Activated CD4-positive, alpha-beta T cell treated with anti-CD3 and anti-CD28 coated beads, Interleukin-2, amount 10 ng/mL, durations not matched to agents 7 days and 5 days (primary cell): Measurements from ENCODE around the gene TPK1. TPM values are rescaled to one million over a fixed set of nuclear protein-coding genes. Genes with fewer than 3 reads are reported as not detected.

ENCODE experiments used
- CTCF ChIA-PET: fragments of 350-600 bp; sonication (Branson Sonifier 250); formaldehyde crosslinking; loops from one replicate; lab custom pipeline; 2021; ENCODE audit warnings: antibody characterized with exemption; lab: Charles Lee
- POLR2A ChIA-PET: fragments of 350-600 bp; sonication (Branson Sonifier 250); formaldehyde crosslinking; loops from one replicate; lab custom pipeline; 2021; ENCODE audit warnings: antibody characterized with exemption; lab: Charles Lee
- DNase-seq: peaks from one replicate; pipeline ENCODE4 v3.0.0-alpha.2; 2020
- H3K27ac Mint-ChIP-seq: one replicate; pipeline ENCODE4 v1.8.0; 2021; ENCODE audit warnings: mild to moderate bottlenecking, moderate library complexity, mixed read lengths
- H3K27me3 Mint-ChIP-seq: one replicate; pipeline ENCODE4 v1.8.0; 2021; ENCODE audit warnings: mixed read lengths
- H3K36me3 Mint-ChIP-seq: one replicate; pipeline ENCODE4 v1.8.0; 2021; ENCODE audit warnings: low read depth, mixed read lengths
- H3K4me1 Mint-ChIP-seq: one replicate; pipeline ENCODE4 v1.8.0; 2021; ENCODE audit warnings: mixed read lengths
- H3K4me3 Mint-ChIP-seq: one replicate; pipeline ENCODE4 v1.8.0; 2021; ENCODE audit warnings: mild to moderate bottlenecking, moderate library complexity, mixed read lengths
- H3K9me3 Mint-ChIP-seq: one replicate; pipeline ENCODE4 v1.8.0; 2021; ENCODE audit warnings: mixed read lengths
- total RNA-seq, 2 experiments: library from RNA; stranded (reverse); gene quantifications; one replicate each; pipeline ENCODE4 v1.2.3, GENCODE V29; 2021

Gene TPK1
- total RNA-seq, 2 experiments from 2014 or later, result 11.8 to 13.2 TPM

- H3K27me3 Mint-ChIP-seq, result no peaks in the 10 kb centered on the region
- H3K36me3 Mint-ChIP-seq, result peaks cover 13% of the 10 kb centered on the region
- peaks cover 22% of the 10 kb centered on the region for H3K4me1 Mint-ChIP-seq
- no peak for DNase-seq
- ChIA-PET POLR2A (no interaction called here), CTCF (interaction anchor here (0.6 kb wide), 1 partner anchor 58 kb away, joined by 4 read pairs; no protein-coding TSS in a partner anchor)
- peaks cover 11% of the 10 kb centered on the region for H3K9me3 Mint-ChIP-seq
- peak overlapping the region; percentile 69 for H3K27ac Mint-ChIP-seq
- H3K4me3 Mint-ChIP-seq, result no peak overlapping the region
Measured at GRCh38 chr7:144842377-144842851, 6.6 kb upstream of the TPK1 start.

DNA sequence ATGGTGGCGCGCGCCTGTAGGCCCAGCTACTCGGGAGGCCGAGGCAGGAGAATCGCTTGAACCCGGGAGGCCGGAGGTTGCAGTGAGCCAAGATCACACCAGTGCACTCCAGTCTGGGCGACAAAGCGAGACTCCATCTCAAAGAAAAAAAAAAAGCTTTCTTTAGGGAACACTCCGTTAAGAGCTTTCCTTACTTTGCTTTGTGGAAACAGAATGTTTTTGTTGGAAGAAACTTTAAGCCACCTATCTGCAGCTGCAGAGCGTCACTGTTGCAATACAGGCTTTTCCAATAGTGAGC lies 641 bp upstream of the TPK1 start:
- DNase-seq, result no peak
- CTCF ChIA-PET, result interaction anchor here (0.8 to 1.4 kb wide), 7 partner anchors 9 to 30 kb away, joined by 3 to 9 read pairs (median 4); no protein-coding TSS in a partner anchor
- H3K36me3 Mint-ChIP-seq, result peaks cover 24% of the 10 kb centered on the region
- peak overlapping the region; percentile 98 for H3K27ac Mint-ChIP-seq
- POLR2A ChIA-PET, result interaction anchor here (1.6 to 2.3 kb wide), 2 partner anchors 18 to 30 kb away, joined by 3 to 12 read pairs; no protein-coding TSS in a partner anchor
- H3K9me3 Mint-ChIP-seq, result peaks cover 21% of the 10 kb centered on the region
- H3K27me3 Mint-ChIP-seq, result no peaks in the 10 kb centered on the region
- peaks cover 42% of the 10 kb centered on the region for H3K4me1 Mint-ChIP-seq
- H3K4me3 Mint-ChIP-seq, result peak overlapping the region; percentile 73

- Mint-ChIP-seq H3K36me3 (peaks cover 29% of the 10 kb centered on the region), H3K4me3 (peak overlapping the region; percentile 93), H3K27ac (peak overlapping the region; percentile 99), H3K4me1 (peaks cover 46% of the 10 kb centered on the region), H3K9me3 (peaks cover 21% of the 10 kb centered on the region), H3K27me3 (no peaks in the 10 kb centered on the region)
- DNase-seq, result peak; percentile 48
- ChIA-PET CTCF (interaction anchor here (1.0 to 2.0 kb wide), 8 partner anchors 9 to 49 kb away, joined by 3 to 7 read pairs (median 4); no protein-coding TSS in a partner anchor), POLR2A (interaction anchor here (0.6 to 2.3 kb wide), 5 partner anchors 9 to 912 kb away, joined by 3 to 12 read pairs (median 5); no protein-coding TSS in a partner anchor)
Measured at GRCh38 chr7:144835155-144835611, 670 bp downstream of the TPK1 start.

- CTCF ChIA-PET, result interaction anchor here (1.0 to 2.0 kb wide), 4 partner anchors 8 to 48 kb away, joined by 3 to 7 read pairs (median 4); no protein-coding TSS in a partner anchor
- POLR2A ChIA-PET, result interaction anchor here (0.7 to 2.3 kb wide), 3 partner anchors 13 to 911 kb away, joined by 5 to 12 read pairs (median 11); no protein-coding TSS in a partner anchor
- peaks cover 28% of the 10 kb centered on the region for H3K36me3 Mint-ChIP-seq
- H3K27me3 Mint-ChIP-seq, result no peaks in the 10 kb centered on the region
- H3K27ac Mint-ChIP-seq, result peak overlapping the region; percentile 99
- peak; percentile 44 for DNase-seq
- H3K4me1 Mint-ChIP-seq, result peaks cover 48% of the 10 kb centered on the region
- peaks cover 20% of the 10 kb centered on the region for H3K9me3 Mint-ChIP-seq
- peak overlapping the region; percentile 93 for H3K4me3 Mint-ChIP-seq
Measured at GRCh38 chr7:144834641-144835144, 1.2 kb downstream of the TPK1 start.

DNA sequence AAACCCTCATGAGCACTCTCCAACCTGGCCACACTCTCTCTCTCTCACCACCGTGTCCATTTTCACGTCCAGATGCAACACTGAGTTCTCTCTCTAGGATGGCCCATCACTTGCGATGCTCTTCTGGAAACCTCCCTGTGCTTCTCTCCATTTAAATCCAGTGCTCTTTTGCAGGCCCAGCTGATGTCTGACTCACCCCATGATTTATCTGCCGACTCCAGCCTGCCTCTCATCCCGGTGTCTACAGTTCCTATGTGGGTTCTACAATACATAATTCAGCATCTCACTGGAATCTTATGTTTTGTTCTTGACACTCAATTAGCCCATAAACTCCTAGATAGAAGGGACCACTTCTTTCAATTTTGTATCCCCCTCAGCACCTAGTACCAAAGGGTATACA lies 5.0 kb downstream of the TPK1 start:
- no peak for DNase-seq
- Mint-ChIP-seq H3K27ac (no peak overlapping the region), H3K4me3 (no peak overlapping the region), H3K27me3 (no peaks in the 10 kb centered on the region), H3K4me1 (peaks cover 24% of the 10 kb centered on the region), H3K36me3 (peaks cover 6% of the 10 kb centered on the region), H3K9me3 (no peaks in the 10 kb centered on the region)
- ChIA-PET CTCF (no interaction called here), POLR2A (no interaction called here)

DNA sequence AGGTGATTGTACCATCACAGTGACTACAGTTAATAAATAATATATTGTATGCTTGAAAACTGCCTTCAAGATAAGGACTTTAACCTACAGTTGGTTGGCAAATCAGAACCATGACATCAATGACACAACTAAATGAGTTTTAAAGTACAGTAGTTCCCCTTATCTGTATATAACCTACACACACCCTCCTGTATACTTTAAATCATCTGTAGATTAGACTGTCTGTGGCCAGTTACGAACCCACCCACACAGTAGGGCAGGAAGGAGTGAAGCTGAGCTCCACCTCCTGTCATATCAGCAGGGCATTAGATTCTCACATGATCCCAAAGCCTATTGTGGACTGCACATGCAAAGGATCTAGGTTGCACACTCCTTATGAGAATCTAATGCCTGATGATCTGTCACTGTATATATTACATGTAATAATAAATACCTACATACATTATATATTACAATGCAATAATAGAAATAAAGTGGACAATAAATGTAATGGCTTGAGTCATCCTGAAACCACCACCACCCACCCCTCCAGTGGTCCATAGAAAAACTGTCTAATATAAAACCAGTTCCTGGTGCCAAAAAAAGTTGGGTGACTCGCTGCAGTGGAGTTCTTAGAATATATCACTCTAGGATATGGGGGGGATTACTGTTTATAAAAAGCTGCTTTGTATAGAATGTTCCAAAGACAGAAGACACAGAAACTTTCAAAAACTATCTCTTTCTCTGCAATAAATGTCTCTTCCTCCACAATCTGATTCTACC lies 5.6 kb downstream of the TPK1 start:
- POLR2A ChIA-PET, result no interaction called here
- CTCF ChIA-PET, result no interaction called here
- H3K36me3 Mint-ChIP-seq, result peaks cover 9% of the 10 kb centered on the region
- peaks cover 24% of the 10 kb centered on the region for H3K4me1 Mint-ChIP-seq
- DNase-seq, result no peak
- H3K4me3 Mint-ChIP-seq, result no peak overlapping the region
- H3K27me3 Mint-ChIP-seq, result no peaks in the 10 kb centered on the region
- H3K9me3 Mint-ChIP-seq, result no peaks in the 10 kb centered on the region
- H3K27ac Mint-ChIP-seq, result no peak overlapping the region

DNA sequence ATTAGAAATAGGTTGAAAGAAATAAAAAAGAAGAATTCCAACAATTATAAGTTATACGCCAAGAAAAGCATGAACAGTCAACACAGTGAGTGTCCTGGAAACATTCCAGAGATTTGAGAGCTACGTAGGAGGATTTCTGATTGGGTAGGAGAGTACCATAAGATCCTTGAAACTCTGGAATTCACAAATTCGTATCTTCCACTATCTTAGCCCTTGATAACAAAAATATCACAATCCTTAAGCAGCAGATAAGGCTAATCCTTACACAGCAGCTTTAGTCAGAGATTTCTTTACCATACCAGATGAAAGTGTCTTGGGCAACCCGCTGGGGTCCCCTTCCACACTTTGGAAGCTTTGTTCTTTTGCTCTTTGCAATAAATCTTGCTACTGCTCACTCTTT lies 8.2 kb downstream of the TPK1 start:
- no peak overlapping the region for H3K27ac Mint-ChIP-seq
- H3K4me3 Mint-ChIP-seq, result no peak overlapping the region
- H3K4me1 Mint-ChIP-seq, result peaks cover 16% of the 10 kb centered on the region
- H3K27me3 Mint-ChIP-seq, result no peaks in the 10 kb centered on the region
- H3K36me3 Mint-ChIP-seq, result peaks cover 15% of the 10 kb centered on the region
- H3K9me3 Mint-ChIP-seq, result no peaks in the 10 kb centered on the region
- POLR2A ChIA-PET, result no interaction called here
- CTCF ChIA-PET, result no interaction called here
- no peak for DNase-seq

DNA sequence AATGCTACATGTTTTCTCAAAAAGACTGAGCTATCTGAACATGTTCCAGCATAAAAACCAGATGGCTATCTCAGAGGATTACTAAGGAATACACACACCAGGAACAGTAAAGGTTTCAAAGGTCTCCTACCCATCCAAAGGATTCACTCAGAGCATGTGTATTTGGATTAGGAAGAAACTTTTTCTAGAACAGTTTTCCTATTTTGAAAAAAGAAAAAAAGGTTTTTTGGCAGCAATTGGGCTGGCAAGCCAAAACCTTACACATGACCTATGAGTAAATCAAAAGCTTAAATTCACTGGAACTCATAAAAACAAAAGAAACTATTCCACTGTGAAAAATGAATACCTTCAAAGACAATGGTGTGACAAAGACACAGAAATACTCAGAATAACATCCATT lies 9.6 kb downstream of the TPK1 start:
- H3K4me3 Mint-ChIP-seq, result no peak overlapping the region
- DNase-seq, result no peak
- H3K27ac Mint-ChIP-seq, result no peak overlapping the region
- peaks cover 29% of the 10 kb centered on the region for H3K4me1 Mint-ChIP-seq
- ChIA-PET POLR2A (interaction anchor here (0.6 kb wide), 1 partner anchor 9 kb away, joined by 4 read pairs; the partner anchor contains the start of gene TPK1), CTCF (interaction anchor here (1.5 kb wide), 1 partner anchor 9 kb away, joined by 7 read pairs; the partner anchor contains the start of gene TPK1)
- H3K36me3 Mint-ChIP-seq, result peaks cover 15% of the 10 kb centered on the region
- no peaks in the 10 kb centered on the region for H3K27me3 Mint-ChIP-seq
- H3K9me3 Mint-ChIP-seq, result no peaks in the 10 kb centered on the region

DNA sequence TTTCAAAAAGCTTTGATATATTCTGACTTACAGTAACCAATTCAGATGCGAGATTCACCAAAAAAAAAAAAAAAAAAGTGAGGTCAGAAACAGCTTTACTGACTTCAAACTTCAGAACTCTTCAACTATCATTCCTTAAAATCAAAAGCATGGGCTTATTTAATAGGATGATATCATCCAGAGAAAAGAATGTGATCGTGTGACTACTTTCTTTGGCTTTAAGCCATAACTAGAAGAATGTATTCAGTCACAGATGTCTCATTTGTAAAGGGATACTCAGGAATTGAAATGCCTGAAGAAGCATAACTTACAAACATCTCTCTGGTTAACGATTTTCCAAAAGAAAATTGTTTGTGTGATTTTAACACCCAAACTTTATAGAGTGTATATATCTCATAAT lies 11.5 kb downstream of the TPK1 start:
- Mint-ChIP-seq H3K36me3 (peaks cover 17% of the 10 kb centered on the region), H3K9me3 (no peaks in the 10 kb centered on the region), H3K27me3 (no peaks in the 10 kb centered on the region), H3K4me1 (peaks cover 41% of the 10 kb centered on the region), H3K27ac (no peak overlapping the region), H3K4me3 (no peak overlapping the region)
- ChIA-PET POLR2A (no interaction called here), CTCF (no interaction called here)
- DNase-seq, result no peak

DNA sequence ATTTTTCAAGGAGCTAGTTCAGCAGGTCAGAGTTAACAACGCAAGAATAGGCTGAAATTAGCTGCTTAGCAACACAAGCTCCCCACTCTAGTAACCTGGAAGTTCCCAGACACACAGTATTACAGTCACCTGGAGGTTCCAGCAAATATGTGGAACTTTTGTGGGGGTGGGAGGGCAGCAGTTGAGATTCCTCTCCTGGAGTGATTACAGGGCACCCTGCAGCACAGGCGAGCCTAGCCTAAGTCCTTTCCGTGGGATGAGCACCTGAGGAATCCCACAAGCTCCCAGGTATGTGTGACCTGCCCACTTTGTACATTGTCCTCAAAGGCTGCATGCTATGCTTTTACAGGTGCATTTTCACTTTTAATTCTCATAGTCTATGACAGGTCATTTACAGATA lies 13.6 kb downstream of the TPK1 start:
- no peaks in the 10 kb centered on the region for H3K9me3 Mint-ChIP-seq
- H3K36me3 Mint-ChIP-seq, result peaks cover 22% of the 10 kb centered on the region
- no peak for DNase-seq
- CTCF ChIA-PET, result interaction anchor here (0.8 to 1.2 kb wide), 2 partner anchors 11 to 14 kb away, joined by 3 read pairs; partner anchors contain the start of gene TPK1
- peaks cover 62% of the 10 kb centered on the region for H3K4me1 Mint-ChIP-seq
- POLR2A ChIA-PET, result interaction anchor here (2.0 kb wide), 1 partner anchor 13 kb away, joined by 11 read pairs; the partner anchor contains the start of gene TPK1
- no peak overlapping the region for H3K27ac Mint-ChIP-seq
- H3K27me3 Mint-ChIP-seq, result no peaks in the 10 kb centered on the region
- H3K4me3 Mint-ChIP-seq, result no peak overlapping the region

GRCh38 chr7:144821067-144821466 lies 14.8 kb downstream of the TPK1 start:
- Mint-ChIP-seq H3K4me3 (no peak overlapping the region), H3K4me1 (peaks cover 66% of the 10 kb centered on the region), H3K36me3 (peaks cover 26% of the 10 kb centered on the region), H3K9me3 (no peaks in the 10 kb centered on the region), H3K27ac (peak overlapping the region; percentile 37), H3K27me3 (no peaks in the 10 kb centered on the region)
- DNase-seq, result no peak
- CTCF ChIA-PET, result interaction anchor here (0.8 to 1.6 kb wide), 3 partner anchors 8 to 28 kb away, joined by 3 to 5 read pairs (median 3); partner anchors contain the start of gene TPK1
- POLR2A ChIA-PET, result interaction anchor here (2.0 kb wide), 1 partner anchor 14 kb away, joined by 11 read pairs; the partner anchor contains the start of gene TPK1

DNA sequence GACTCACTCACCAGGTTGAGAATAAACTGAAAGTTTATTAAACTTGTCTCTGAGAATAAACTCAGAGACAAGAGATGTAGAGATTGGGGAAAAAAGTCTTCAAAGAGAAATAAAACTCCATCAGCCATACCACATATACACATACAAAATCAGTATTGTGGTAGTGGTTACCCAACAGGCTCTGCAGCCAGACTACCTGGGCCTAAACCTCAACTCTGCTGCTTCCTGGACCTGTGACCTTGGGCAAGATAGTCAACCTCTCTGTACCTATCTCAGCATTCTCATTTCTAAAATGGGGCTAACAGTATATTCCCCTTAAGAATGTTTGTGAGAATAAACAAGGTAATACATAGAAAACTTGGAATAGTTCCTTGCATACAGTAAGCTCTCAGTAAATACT lies 15.3 kb downstream of the TPK1 start:
- ChIA-PET CTCF (interaction anchor here (1.6 kb wide), 1 partner anchor 15 kb away, joined by 5 read pairs; the partner anchor contains the start of gene TPK1), POLR2A (no interaction called here)
- H3K27ac Mint-ChIP-seq, result peak overlapping the region; percentile 79
- no peaks in the 10 kb centered on the region for H3K27me3 Mint-ChIP-seq
- peaks cover 28% of the 10 kb centered on the region for H3K36me3 Mint-ChIP-seq
- peak overlapping the region; percentile 4 for H3K4me3 Mint-ChIP-seq
- H3K4me1 Mint-ChIP-seq, result peaks cover 67% of the 10 kb centered on the region
- peak; percentile 38 for DNase-seq
- no peaks in the 10 kb centered on the region for H3K9me3 Mint-ChIP-seq
